ENCODE results near the gene SLC9A8. TPM values are rescaled to one million over a fixed set of nuclear protein-coding genes. Genes with fewer than 3 reads are reported as not detected.
"Not testable (repeated sequence)": the region's sequence is repeated elsewhere in the genome, so short reads cannot be mapped to it uniquely, and the experiment has no call there.

SLC9A8 gene
- total and polyA plus RNA-seq, 9 donors = 4.0 to 6.3 (median 5.4) TPM

DNA sequence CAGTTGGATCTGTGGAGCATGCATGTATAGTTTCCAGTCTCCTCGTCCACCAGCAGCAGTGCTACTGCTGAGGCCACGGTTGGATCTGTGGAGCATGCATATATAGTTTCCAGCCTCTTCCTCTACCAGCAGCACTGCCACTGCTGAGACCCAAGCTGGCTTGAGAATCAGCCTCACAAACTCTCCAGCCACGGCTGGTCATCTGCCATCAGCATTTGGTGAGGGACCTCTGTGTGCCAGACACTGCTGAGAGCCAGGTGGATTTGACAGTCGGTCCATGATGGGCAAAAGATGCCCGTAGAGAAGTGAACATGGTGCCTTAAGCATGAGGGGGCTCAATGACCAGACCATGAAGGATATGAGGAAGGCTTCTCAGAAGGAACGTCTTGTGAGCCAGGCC is 46.4 kb downstream of the SLC9A8 start:
- peaks cover 48% of the 10 kb centered on the region for H3K36me3 ChIP-seq (ENCODE audit: control insufficient read depth, insufficient read depth, low read length)
- H3K4me3 ChIP-seq (ENCODE audit: low read length) = no peak overlapping the region
- H3K27me3 ChIP-seq (ENCODE audit: control insufficient read depth, insufficient read depth, low read length) = no peaks in the 10 kb centered on the region
- H3K4me1 ChIP-seq (ENCODE audit: control insufficient read depth, insufficient read depth, low read length) = no peaks in the 10 kb centered on the region
- H3K27ac ChIP-seq (ENCODE audit: low read length) = no peak overlapping the region
- H3K9me3 ChIP-seq (replicated peaks; ENCODE audit: control insufficient read depth, low read depth, low read length) = no peaks in the 10 kb centered on the region
- DNase-seq = no peak
- 87% methylated on average over 5 of the region's 6 CpGs for WGBS (ENCODE audit: insufficient coverage)

- Histone ChIP-seq H3K4me3 (ENCODE audit: low read length) (no peak overlapping the region), H3K36me3 (ENCODE audit: control insufficient read depth, insufficient read depth, low read length) (peaks cover 53% of the 10 kb centered on the region), H3K4me1 (ENCODE audit: control insufficient read depth, insufficient read depth, low read length) (no peaks in the 10 kb centered on the region), H3K27ac (ENCODE audit: low read length) (no peak overlapping the region), H3K27me3 (ENCODE audit: control insufficient read depth, insufficient read depth, low read length) (no peaks in the 10 kb centered on the region), H3K9me3 (replicated peaks; ENCODE audit: control insufficient read depth, low read depth, low read length) (no peaks in the 10 kb centered on the region)
- no peak for DNase-seq
Measured at GRCh38 chr20:49859807-49860206, 47.2 kb downstream of the SLC9A8 start.

- peaks cover 50% of the 10 kb centered on the region for H3K36me3 ChIP-seq (ENCODE audit: control insufficient read depth, insufficient read depth, low read length)
- DNase-seq = not testable (repeated sequence)
Measured at GRCh38 chr20:49861232-49861631, 48.6 kb downstream of the SLC9A8 start.

DNA sequence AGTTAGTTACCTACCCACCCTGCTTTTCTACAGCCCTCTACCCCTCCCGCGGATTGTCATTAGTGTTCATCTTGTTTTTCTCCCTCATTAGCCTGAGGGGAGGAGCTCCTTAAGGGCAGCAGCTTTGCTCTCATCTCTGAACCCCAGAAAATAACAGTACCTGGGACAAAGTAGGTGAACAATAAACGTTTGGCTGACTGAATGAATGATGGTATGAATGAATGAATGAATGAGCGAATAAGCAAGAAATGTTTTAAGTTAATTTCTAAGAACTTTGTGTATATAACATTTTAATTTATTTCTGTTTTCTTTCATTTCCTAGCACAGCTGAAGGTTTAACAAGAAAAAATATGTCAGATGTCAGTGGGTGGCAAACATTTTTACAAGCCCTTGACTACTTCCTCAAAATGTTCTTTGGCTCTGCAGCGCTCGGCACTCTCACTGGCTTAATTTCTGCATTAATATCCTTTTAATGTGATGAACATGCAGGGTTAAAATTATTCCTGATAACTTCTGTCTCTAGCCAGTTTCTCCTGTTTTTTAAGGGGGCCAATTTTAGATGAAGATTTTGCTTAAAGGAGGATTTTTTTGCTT is 50.1 kb downstream of the SLC9A8 start:
- H3K27me3 ChIP-seq (ENCODE audit: control insufficient read depth, insufficient read depth, low read length) = no peaks in the 10 kb centered on the region
- no peaks in the 10 kb centered on the region for H3K4me1 ChIP-seq (ENCODE audit: control insufficient read depth, insufficient read depth, low read length)
- no peak for DNase-seq
- no peaks in the 10 kb centered on the region for H3K9me3 ChIP-seq (replicated peaks; ENCODE audit: control insufficient read depth, low read depth, low read length)
- WGBS (ENCODE audit: insufficient coverage) = no CpG with 5 or more reads among the region's 6 CpGs
- no peak overlapping the region for H3K4me3 ChIP-seq (ENCODE audit: low read length)
- H3K36me3 ChIP-seq (ENCODE audit: control insufficient read depth, insufficient read depth, low read length) = peaks cover 44% of the 10 kb centered on the region
- H3K27ac ChIP-seq (ENCODE audit: low read length) = no peak overlapping the region

More at GRCh38 chr20:49861232-49861631, 48.6 kb downstream of the SLC9A8 start:
- H3K9me3 ChIP-seq (replicated peaks; ENCODE audit: control insufficient read depth, low read depth, low read length); H3K4me1 ChIP-seq (ENCODE audit: control insufficient read depth, insufficient read depth, low read length); H3K4me3 ChIP-seq (ENCODE audit: low read length); H3K27ac ChIP-seq (ENCODE audit: low read length); H3K27me3 ChIP-seq (ENCODE audit: control insufficient read depth, insufficient read depth, low read length): not testable (repeated sequence)
- 73% methylated on average over 1 of the region's 3 CpGs for WGBS (ENCODE audit: insufficient coverage)

DNA sequence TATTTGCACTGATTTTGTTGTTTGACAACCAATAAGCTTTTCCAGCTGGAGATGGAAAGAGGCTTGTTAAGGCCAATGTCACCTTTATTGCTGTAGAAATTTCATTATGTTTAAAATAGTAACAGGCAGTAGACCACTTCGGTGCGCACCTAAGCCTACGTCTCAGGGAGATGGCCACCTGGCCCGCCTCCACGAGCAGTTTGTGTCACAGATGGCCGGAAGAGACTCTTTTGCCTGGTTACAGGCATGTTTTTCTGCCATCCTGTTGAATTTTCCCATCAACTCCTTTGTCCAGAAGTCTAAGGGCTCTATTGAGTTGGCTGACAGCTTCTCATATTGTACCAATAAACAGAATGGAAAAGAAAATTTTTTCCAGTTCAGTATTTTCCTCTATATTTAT is 51.0 kb downstream of the SLC9A8 start:
- no peaks in the 10 kb centered on the region for H3K27me3 ChIP-seq (ENCODE audit: control insufficient read depth, insufficient read depth, low read length)
- no peak for DNase-seq
- no peak overlapping the region for H3K27ac ChIP-seq (ENCODE audit: low read length)
- 61% methylated on average over 5 of the region's 6 CpGs for WGBS (ENCODE audit: insufficient coverage)
- no peaks in the 10 kb centered on the region for H3K9me3 ChIP-seq (replicated peaks; ENCODE audit: control insufficient read depth, low read depth, low read length)
- H3K4me3 ChIP-seq (ENCODE audit: low read length) = no peak overlapping the region
- H3K36me3 ChIP-seq (ENCODE audit: control insufficient read depth, insufficient read depth, low read length) = peaks cover 49% of the 10 kb centered on the region
- H3K4me1 ChIP-seq (ENCODE audit: control insufficient read depth, insufficient read depth, low read length) = no peaks in the 10 kb centered on the region

- 79% methylated on average over 7 of the region's 7 CpGs for WGBS (ENCODE audit: insufficient coverage)
- DNase-seq = no peak
- Histone ChIP-seq H3K4me3 (ENCODE audit: low read length) (no peak overlapping the region), H3K4me1 (ENCODE audit: control insufficient read depth, insufficient read depth, low read length) (no peaks in the 10 kb centered on the region), H3K36me3 (ENCODE audit: control insufficient read depth, insufficient read depth, low read length) (peaks cover 36% of the 10 kb centered on the region), H3K9me3 (replicated peaks; ENCODE audit: control insufficient read depth, low read depth, low read length) (no peaks in the 10 kb centered on the region), H3K27ac (ENCODE audit: low read length) (no peak overlapping the region), H3K27me3 (ENCODE audit: control insufficient read depth, insufficient read depth, low read length) (no peaks in the 10 kb centered on the region)
Measured at GRCh38 chr20:49865559-49865958, 52.9 kb downstream of the SLC9A8 start.

- WGBS (ENCODE audit: insufficient coverage) = 57% methylated on average over 5 of the region's 8 CpGs
- H3K4me3 ChIP-seq (ENCODE audit: low read length) = no peak overlapping the region
- no peaks in the 10 kb centered on the region for H3K4me1 ChIP-seq (ENCODE audit: control insufficient read depth, insufficient read depth, low read length)
- H3K36me3 ChIP-seq (ENCODE audit: control insufficient read depth, insufficient read depth, low read length) = peaks cover 34% of the 10 kb centered on the region
- H3K27ac ChIP-seq (ENCODE audit: low read length) = no peak overlapping the region
- H3K27me3 ChIP-seq (ENCODE audit: control insufficient read depth, insufficient read depth, low read length) = no peaks in the 10 kb centered on the region
- no peaks in the 10 kb centered on the region for H3K9me3 ChIP-seq (replicated peaks; ENCODE audit: control insufficient read depth, low read depth, low read length)
- no peak for DNase-seq
Measured at GRCh38 chr20:49866051-49866450, 53.4 kb downstream of the SLC9A8 start.

GRCh38 chr20:49867453-49868215 is 55.0 kb downstream of the SLC9A8 start:
- 66% methylated on average over 6 of the region's 9 CpGs for WGBS (ENCODE audit: insufficient coverage)
- Histone ChIP-seq H3K27ac (ENCODE audit: low read length) (no peak overlapping the region), H3K27me3 (ENCODE audit: control insufficient read depth, insufficient read depth, low read length) (no peaks in the 10 kb centered on the region), H3K36me3 (ENCODE audit: control insufficient read depth, insufficient read depth, low read length) (peaks cover 31% of the 10 kb centered on the region), H3K4me1 (ENCODE audit: control insufficient read depth, insufficient read depth, low read length) (no peaks in the 10 kb centered on the region), H3K9me3 (replicated peaks; ENCODE audit: control insufficient read depth, low read depth, low read length) (no peaks in the 10 kb centered on the region), H3K4me3 (ENCODE audit: low read length) (no peak overlapping the region)
- DNase-seq = no peak

DNA sequence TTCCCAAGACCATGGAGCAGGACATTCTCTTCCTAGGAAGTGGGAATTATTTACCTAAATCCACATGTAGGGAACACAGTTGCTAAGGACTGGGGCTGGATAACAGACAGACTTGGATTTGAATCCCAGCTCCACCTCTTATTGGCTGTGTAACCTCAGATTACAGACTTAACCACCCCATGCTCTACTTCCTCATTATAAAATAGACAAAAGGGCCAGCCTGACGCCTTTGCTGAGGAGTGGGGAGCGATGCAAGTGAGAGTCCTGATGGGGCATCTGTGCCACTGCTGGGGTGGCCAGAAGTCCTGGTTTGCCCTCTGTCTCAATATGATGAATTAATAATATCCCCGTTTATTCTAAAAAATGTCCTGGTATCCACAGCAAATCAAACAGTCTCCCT is 55.9 kb downstream of the SLC9A8 start:
- no peaks in the 10 kb centered on the region for H3K9me3 ChIP-seq (replicated peaks; ENCODE audit: control insufficient read depth, low read depth, low read length)
- H3K27ac ChIP-seq (ENCODE audit: low read length) = no peak overlapping the region
- no peak overlapping the region for H3K4me3 ChIP-seq (ENCODE audit: low read length)
- peaks cover 30% of the 10 kb centered on the region for H3K36me3 ChIP-seq (ENCODE audit: control insufficient read depth, insufficient read depth, low read length)
- H3K4me1 ChIP-seq (ENCODE audit: control insufficient read depth, insufficient read depth, low read length) = no peaks in the 10 kb centered on the region
- no CpG with 5 or more reads among the region's 3 CpGs for WGBS (ENCODE audit: insufficient coverage)
- no peaks in the 10 kb centered on the region for H3K27me3 ChIP-seq (ENCODE audit: control insufficient read depth, insufficient read depth, low read length)
- no peak for DNase-seq

- WGBS (ENCODE audit: insufficient coverage) = 81% methylated on average over 4 of the region's 5 CpGs
- H3K9me3 ChIP-seq (replicated peaks; ENCODE audit: control insufficient read depth, low read depth, low read length) = no peaks in the 10 kb centered on the region
- no peak overlapping the region for H3K4me3 ChIP-seq (ENCODE audit: low read length)
- H3K4me1 ChIP-seq (ENCODE audit: control insufficient read depth, insufficient read depth, low read length) = no peaks in the 10 kb centered on the region
- H3K36me3 ChIP-seq (ENCODE audit: control insufficient read depth, insufficient read depth, low read length) = peaks cover 27% of the 10 kb centered on the region
- H3K27me3 ChIP-seq (ENCODE audit: control insufficient read depth, insufficient read depth, low read length) = no peaks in the 10 kb centered on the region
- no peak for DNase-seq
- H3K27ac ChIP-seq (ENCODE audit: low read length) = no peak overlapping the region
Measured at GRCh38 chr20:49868964-49869363, 56.3 kb downstream of the SLC9A8 start.

Data from muscle of leg (tissue), 11 donors.